OCI-LY3 (cell line): ENCODE measurements around the gene DNM3.

Source experiments
- EZH2phosphoT487 ChIP-seq: fragments of 200-600 bp; shearing (Covaris generic); IDR thresholded peaks from 2 replicates; pipeline ENCODE4 v1.6.1; 2018; ENCODE audit warnings: antibody characterized with exemption, mixed run types, low read depth
- TF ChIP-seq, protein P1 (sequence below): fragments of 200-600, 300-600 bp; sonication (generic); IDR thresholded peaks from 2 replicates; pipeline ENCODE4 v1.5.1; 2014; ENCODE audit warnings: antibody characterized with exemption, low read length, low read depth

- TF ChIP-seq, protein P1, sequence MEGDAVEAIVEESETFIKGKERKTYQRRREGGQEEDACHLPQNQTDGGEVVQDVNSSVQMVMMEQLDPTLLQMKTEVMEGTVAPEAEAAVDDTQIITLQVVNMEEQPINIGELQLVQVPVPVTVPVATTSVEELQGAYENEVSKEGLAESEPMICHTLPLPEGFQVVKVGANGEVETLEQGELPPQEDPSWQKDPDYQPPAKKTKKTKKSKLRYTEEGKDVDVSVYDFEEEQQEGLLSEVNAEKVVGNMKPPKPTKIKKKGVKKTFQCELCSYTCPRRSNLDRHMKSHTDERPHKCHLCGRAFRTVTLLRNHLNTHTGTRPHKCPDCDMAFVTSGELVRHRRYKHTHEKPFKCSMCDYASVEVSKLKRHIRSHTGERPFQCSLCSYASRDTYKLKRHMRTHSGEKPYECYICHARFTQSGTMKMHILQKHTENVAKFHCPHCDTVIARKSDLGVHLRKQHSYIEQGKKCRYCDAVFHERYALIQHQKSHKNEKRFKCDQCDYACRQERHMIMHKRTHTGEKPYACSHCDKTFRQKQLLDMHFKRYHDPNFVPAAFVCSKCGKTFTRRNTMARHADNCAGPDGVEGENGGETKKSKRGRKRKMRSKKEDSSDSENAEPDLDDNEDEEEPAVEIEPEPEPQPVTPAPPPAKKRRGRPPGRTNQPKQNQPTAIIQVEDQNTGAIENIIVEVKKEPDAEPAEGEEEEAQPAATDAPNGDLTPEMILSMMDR, result no peak
- TF ChIP-seq EZH2phosphoT487, result no peak
Observed at GRCh38 chr1:172394141-172394751, 552.9 kb downstream of the DNM3 start.
